HG02884 (cell line): ENCODE results near the gene SPTSSB.

ENCODE experiments used
- ATAC-seq: cut with Tn5 transposase; IDR thresholded peaks from one replicate; pipeline ENCODE4 v1.9.1; 2021; ENCODE audit warnings: mild to moderate bottlenecking, moderate library complexity; ENCODE audit not compliant: unreplicated experiment

SPTSSB gene

GRCh38 chr3:161371441-161372320 lies at the start of gene SPTSSB:
TSS of gene SPTSSB (minus strand) at chr3:161371517. CDS start at chr3:161346323, 25,194 bp downstream.
- ATAC-seq: peak; percentile 51

DNA sequence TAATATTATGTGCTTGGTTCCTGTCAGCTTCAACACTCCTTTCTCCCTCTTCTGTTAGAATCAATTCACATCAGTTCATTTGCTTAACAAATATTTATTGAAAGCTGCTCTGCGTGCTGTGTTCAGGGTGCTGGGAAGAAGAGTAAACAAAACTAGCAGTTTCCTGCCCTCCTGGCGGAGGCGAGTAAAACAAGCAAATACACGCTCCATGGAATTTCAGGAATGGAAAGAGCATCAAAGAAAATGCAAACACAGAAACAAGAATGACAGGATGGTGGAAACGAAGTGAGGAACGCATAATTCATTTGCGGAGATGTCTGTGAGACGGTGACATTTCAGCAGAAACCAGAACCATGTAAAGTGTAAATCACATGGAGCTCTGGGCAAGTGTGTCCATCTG lies 49.4 kb upstream of the SPTSSB start:
- ATAC-seq: no peak

DNA sequence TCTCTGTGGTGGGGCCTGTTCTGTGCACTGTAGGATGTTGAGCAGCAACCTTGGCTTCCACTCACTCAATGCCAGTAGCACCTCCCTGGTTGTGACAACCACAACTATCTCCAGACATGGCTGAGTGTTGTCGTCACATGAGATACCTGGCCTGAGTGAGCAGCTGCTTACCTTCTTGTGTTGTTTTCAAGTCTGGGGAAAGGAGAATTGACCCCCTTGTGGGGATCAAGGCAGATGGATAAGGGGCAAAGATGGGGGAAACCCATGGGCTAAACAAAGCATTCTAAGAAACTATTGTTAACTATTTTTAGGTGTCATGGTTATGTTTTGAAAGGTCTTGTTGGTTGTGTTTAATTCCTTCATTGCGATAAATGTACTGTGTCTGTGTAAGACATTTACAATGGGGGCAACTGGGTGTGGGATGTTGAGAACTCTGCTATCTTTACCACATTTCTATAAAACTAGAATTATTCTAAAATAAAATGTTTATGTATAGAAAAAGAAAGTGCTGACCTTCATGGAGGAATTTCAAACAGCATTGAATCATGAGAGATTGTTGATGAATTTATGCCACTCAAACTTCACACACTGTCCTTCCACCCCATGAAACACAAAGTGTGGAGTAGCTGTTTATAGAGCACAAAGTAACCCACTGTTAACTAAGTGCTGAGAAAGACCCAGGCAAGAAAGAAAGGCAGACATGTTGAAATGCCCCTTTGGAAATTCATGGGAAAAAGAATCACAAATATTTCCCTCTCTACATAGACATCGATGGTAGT lies 48.4 kb upstream of the SPTSSB start:
- no peak for ATAC-seq

- ATAC-seq: no peak
Observed at GRCh38 chr3:161415506-161416231, 44.4 kb upstream of the SPTSSB start.

GRCh38 chr3:161414907-161415306 lies 43.6 kb upstream of the SPTSSB start:
- no peak for ATAC-seq

DNA sequence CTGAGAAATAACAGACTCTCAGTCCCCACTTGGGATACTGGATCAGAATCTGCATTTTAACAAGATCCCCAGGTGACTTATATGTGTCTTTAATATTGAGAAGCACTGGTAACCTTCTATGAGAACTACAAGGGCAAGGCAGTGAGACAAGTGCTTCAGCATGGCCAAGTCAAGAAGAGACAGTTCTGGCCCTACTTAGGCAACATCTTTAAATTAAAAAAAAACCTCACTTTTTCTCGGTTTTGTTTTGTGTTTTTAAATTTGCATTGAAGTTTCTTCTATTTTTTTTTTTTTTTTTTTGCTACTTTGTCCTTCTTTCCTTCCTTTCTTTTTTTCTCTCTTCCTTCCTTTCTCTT lies 42.5 kb upstream of the SPTSSB start:
- ATAC-seq: peak; percentile 43

DNA sequence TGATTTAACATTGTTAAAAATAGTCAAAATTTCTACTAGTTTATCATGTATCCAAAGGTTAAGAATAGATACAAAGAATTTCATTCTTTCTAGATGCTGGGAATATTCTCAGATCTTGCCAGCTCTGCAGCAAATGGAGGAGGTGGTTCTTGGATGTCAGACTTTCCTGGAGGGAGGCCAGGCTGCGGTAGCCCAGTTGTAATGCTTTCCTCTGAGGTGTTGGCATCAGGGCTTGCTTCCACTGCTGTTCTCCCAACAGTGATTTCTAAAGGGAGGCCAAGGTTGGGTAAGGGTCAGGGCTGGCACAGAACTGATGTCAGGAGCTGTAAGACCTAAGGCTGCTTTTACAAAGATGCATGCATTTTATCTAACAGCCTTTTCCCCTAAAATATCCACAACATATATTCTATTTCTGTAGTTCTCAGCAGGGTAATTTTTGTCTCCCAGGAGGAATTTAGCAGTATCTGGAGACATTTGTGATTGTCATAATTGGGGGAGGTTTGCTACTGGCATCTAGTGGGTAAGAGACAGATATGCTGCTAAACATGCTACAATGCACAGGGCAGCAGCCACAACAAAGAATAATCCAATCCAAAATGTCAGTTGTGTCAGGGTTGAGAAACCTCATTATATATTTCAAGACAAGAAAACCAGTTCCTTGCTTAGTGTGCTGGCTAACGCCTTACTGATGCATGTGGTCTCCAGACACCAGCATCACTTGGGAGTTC lies 42.0 kb upstream of the SPTSSB start:
- peak; percentile 20 for ATAC-seq

- no peak for ATAC-seq
Observed at GRCh38 chr3:161412123-161412522, 40.8 kb upstream of the SPTSSB start.

- ATAC-seq: no peak
Observed at GRCh38 chr3:161409858-161410257, 38.5 kb upstream of the SPTSSB start.

DNA sequence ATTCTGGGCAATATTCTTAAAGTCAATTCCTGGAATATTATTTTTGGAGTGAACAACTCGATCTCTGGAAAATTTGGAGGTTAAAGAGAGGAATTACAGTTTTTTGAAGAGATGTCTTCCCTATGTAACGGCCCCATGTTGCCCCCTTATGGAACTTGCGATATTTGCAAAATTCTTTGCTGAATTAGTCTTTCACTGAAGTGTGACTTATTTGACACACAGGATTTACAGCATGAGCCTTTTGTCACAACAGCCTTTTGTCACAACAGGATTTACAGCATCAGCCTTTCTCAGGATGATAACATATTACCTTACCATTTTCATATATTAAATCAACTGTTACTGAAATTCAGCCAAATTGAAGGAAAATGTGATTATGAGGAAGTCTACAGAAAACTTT lies 37.8 kb upstream of the SPTSSB start:
- no peak for ATAC-seq

DNA sequence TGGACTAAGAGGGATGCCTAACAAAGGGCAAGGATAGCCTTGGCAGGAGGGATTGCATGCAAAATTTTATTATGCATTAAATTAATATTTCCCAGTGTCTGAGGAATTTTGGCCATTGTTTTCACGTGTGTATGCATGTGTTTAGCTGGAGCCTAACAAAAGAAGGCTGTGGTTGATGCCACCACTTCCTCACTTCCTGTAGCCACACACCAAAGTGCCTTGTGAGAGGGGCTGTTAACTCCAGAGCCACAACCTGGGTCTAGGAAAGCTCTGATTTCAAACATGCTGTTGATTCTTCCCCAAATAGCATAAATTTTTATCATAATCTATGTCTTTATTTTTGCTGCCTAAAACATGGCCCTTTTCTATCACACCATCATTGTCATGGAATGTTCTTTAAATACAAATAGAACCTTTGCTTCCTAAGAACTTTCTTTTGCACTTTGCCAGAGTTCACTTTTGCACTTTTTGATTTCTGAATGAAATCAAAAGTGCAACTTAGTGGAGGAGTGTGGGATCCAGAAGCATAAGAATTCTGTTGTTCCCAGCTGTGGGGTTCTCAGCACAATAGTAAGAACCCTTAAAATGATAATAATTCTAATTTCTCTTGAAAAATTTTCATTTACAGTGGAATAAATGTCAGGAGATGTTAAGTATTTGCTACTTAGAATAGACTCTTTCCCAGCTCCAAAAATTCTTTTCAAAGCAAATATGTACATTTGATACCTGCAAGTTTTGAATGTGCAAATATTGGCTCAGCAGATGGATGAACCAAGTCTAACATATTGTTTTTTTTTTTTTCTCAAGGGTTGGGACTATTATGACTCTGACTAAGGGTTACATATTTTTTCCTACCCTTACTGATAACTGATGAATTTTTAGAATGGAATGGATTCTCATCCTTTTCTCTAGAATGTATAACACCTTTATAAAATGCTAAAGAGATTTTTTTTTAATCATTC lies 35.6 kb upstream of the SPTSSB start:
- ATAC-seq: no peak

DNA sequence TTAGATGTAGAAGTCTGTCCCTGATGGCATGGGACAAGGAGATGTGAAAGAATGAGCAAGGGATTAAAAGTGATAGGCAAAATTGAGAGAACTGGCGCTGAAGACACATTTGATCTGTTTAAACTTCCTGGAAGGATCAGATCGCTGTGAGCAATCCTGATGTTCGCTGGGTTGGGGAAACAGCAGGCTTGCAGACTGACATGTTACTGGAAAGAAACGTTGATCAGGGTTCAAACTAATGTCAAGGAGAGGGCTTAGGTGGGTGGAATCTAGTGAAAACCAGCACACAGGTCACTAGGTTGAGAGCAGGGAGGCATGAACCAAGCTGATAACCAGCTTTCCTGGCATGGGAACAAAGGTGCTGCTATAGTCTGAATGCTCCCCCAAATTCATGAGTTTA lies 34.5 kb upstream of the SPTSSB start:
- ATAC-seq: no peak

- ATAC-seq: no peak
Observed at GRCh38 chr3:161405087-161405486, 33.8 kb upstream of the SPTSSB start.

GRCh38 chr3:161403251-161403650 lies 31.9 kb upstream of the SPTSSB start:
- ATAC-seq: no peak

DNA sequence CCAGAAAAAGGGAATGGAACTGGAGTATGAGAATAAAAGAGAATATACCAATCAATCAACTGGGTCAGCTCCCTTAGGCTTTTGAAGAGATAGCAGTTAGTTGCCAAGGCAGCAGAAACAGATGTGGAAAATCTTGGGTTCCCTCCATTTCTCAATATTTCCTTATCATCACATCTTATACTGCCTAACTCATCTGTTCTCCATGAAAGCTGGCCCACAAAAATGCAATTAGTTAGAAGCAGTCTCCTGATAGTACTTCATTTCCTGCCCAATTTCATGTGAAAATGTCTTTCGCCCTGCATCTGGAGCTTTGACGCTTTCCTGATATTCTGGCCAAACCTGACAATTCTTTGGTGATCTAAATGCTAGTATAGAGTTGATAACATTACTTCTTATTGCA lies 30.1 kb upstream of the SPTSSB start:
- ATAC-seq: no peak

GRCh38 chr3:161400650-161401049 lies 29.3 kb upstream of the SPTSSB start:
- ATAC-seq: no peak

GRCh38 chr3:161395115-161396012 lies 24.0 kb upstream of the SPTSSB start:
- ATAC-seq: no peak

DNA sequence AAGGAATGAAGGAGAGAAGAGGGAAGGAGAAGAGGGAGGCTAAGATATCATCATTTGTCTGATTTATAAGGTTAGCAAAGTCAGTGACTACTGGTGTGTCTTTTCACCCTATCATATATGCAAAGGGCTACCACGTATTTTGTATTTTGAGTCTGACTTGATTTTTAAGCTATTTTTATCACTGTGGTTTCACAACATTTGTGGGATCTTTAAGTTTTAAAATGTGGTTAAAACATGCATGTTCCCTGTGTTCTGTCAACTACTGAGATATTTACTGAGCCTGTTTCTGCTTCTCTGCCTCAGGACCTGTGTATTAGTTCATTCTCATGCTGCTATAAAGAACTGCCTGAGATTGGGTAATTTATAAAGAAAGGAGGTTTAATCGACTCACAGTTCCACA lies 22.5 kb upstream of the SPTSSB start:
- ATAC-seq: no peak

GRCh38 chr3:161393310-161393709 lies 22.0 kb upstream of the SPTSSB start:
- ATAC-seq: no peak
